AG04450 (cell line): ENCODE data around the gene ANXA6. TPM values are rescaled to one million over a fixed set of nuclear protein-coding genes. Genes with fewer than 3 reads are reported as not detected.

Source experiments
- CTCF ChIA-PET: fragments of 300-600, 350-600 bp; formaldehyde crosslinking; extraction: SDS; loops from one replicate; lab custom pipeline; 2022; ENCODE audit warnings: antibody characterized with exemption, inconsistent platforms; lab: Charles Lee
- POLR2A ChIA-PET: fragments of 350-600 bp; formaldehyde crosslinking; extraction: SDS; loops from one replicate; lab custom pipeline; 2021; ENCODE audit warnings: antibody characterized with exemption, inconsistent platforms; lab: Yijun Ruan, JAX
- DNase-seq: peaks from one replicate; pipeline ENCODE4 v3.0.0-alpha.2; 2011; ENCODE audit warnings: low read depth, low spot score
- H3K27ac ChIP-seq: one replicate; pipeline ENCODE4 v1.5.1; 2012; ENCODE audit warnings: low read depth, low read length, control low read depth
- H3K27me3 ChIP-seq: one replicate; pipeline ENCODE4 v1.6.0; 2012; ENCODE audit warnings: low read length; ENCODE audit not compliant: control insufficient read depth, insufficient read depth
- H3K4me3 ChIP-seq: 2 replicates; pipeline ENCODE4 v1.5.1; 2011; ENCODE audit warnings: mild to moderate bottlenecking, low read depth, low read length, control low read depth
- H3K9me3 ChIP-seq: 2 replicates; pipeline ENCODE4 v1.5.1; 2012; ENCODE audit warnings: low read length; ENCODE audit not compliant: control insufficient read depth, insufficient read depth
- CTCF ChIP-seq: IDR thresholded peaks from 2 replicates; pipeline ENCODE4 v1.5.1; 2011; ENCODE audit warnings: low read depth, low read length, control low read depth, inconsistent platforms
- polyA plus RNA-seq: library from polyadenylated mRNA; depleted of rRNA; stranded (reverse); fragments of >200 nt; gene quantifications from 2 replicates; pipeline ENCODE4 v1.2.3, GENCODE V29; 2011

ANXA6 gene
- polyA plus RNA-seq, 1 experiment: 502 TPM

- ChIA-PET POLR2A (interaction anchor here (0.9 to 2.1 kb wide), 2 partner anchors 9 to 12 kb away, joined by 6 to 13 read pairs; partner anchors contain the start of gene TNIP1), CTCF (interaction anchor here (0.7 to 1.3 kb wide), 3 partner anchors 10 to 90 kb away, joined by 3 to 4 read pairs (median 3); no protein-coding TSS in a partner anchor)
- peak overlapping the region; percentile 57 for H3K27ac ChIP-seq
- no peak for TF ChIP-seq CTCF
- H3K27me3 ChIP-seq: no peaks in the 10 kb centered on the region
- H3K4me3 ChIP-seq: no peak overlapping the region
- H3K9me3 ChIP-seq: no peaks in the 10 kb centered on the region
- DNase-seq: no peak
These were observed 64.8 kb downstream of the ANXA6 start for GRCh38 chr5:151092762-151093161.

- POLR2A ChIA-PET: interaction anchor here (1.0 kb wide), 1 partner anchor 8 kb away, joined by 3 read pairs; no protein-coding TSS in a partner anchor
- no peak overlapping the region for H3K27ac ChIP-seq
- no peak overlapping the region for H3K4me3 ChIP-seq
- H3K9me3 ChIP-seq: no peaks in the 10 kb centered on the region
- no peaks in the 10 kb centered on the region for H3K27me3 ChIP-seq
- DNase-seq: no peak
- no peak for TF ChIP-seq CTCF
- CTCF ChIA-PET: interaction anchor here (1.0 to 2.5 kb wide), 4 partner anchors 8 to 41 kb away, joined by 3 to 16 read pairs (median 8); partner anchors contain the start of gene TNIP1
These were observed 67.9 kb downstream of the ANXA6 start for GRCh38 chr5:151089726-151090125.

GRCh38 chr5:151088986-151089385 lies 68.6 kb downstream of the ANXA6 start:
- no peak for TF ChIP-seq CTCF
- H3K27ac ChIP-seq: no peak overlapping the region
- no peak overlapping the region for H3K4me3 ChIP-seq
- DNase-seq: no peak
- H3K27me3 ChIP-seq: no peaks in the 10 kb centered on the region
- ChIA-PET CTCF (interaction anchor here (1.3 to 2.5 kb wide), 3 partner anchors 26 to 40 kb away, joined by 4 to 16 read pairs (median 11); no protein-coding TSS in a partner anchor), POLR2A (no interaction called here)
- no peaks in the 10 kb centered on the region for H3K9me3 ChIP-seq

GRCh38 chr5:151087486-151087885 lies 70.1 kb downstream of the ANXA6 start:
- no peak for DNase-seq
- Histone ChIP-seq H3K27ac (no peak overlapping the region), H3K9me3 (no peaks in the 10 kb centered on the region), H3K27me3 (no peaks in the 10 kb centered on the region), H3K4me3 (no peak overlapping the region)
- ChIA-PET CTCF (interaction anchor here (2.0 kb wide), 1 partner anchor 28 kb away, joined by 10 read pairs; no protein-coding TSS in a partner anchor), POLR2A (no interaction called here)
- no peak for TF ChIP-seq CTCF

GRCh38 chr5:151086905-151087360 lies 70.6 kb downstream of the ANXA6 start:
- Histone ChIP-seq H3K9me3 (no peaks in the 10 kb centered on the region), H3K27ac (no peak overlapping the region), H3K4me3 (peak overlapping the region; percentile 31), H3K27me3 (no peaks in the 10 kb centered on the region)
- TF ChIP-seq CTCF: no peak
- ChIA-PET POLR2A (no interaction called here), CTCF (interaction anchor here (0.8 to 2.0 kb wide), 2 partner anchors 29 to 35 kb away, joined by 5 to 10 read pairs; no protein-coding TSS in a partner anchor)
- DNase-seq: no peak
